GM21619 (cell line): ENCODE measurements around the gene HBEGF.

ENCODE experiments used
- ATAC-seq: cut with Tn5 transposase; IDR thresholded peaks from one replicate; pipeline ENCODE4 v1.9.1; 2021; ENCODE audit not compliant: unreplicated experiment

HBEGF gene

GRCh38 chr5:140338336-140338735 is 8.1 kb downstream of the HBEGF start:
- no peak for ATAC-seq

GRCh38 chr5:140337880-140338279 is 8.5 kb downstream of the HBEGF start:
- ATAC-seq, result no peak

GRCh38 chr5:140336388-140336787 is 10.0 kb downstream of the HBEGF start:
- ATAC-seq, result no peak

GRCh38 chr5:140331638-140332037 is 14.8 kb downstream of the HBEGF start:
- ATAC-seq, result no peak

GRCh38 chr5:140329739-140330481 is 16.5 kb downstream of the HBEGF start:
- no peak for ATAC-seq

GRCh38 chr5:140328036-140328764 is 18.2 kb downstream of the HBEGF start:
- ATAC-seq, result no peak

GRCh38 chr5:140327589-140327988 is 18.8 kb downstream of the HBEGF start:
- ATAC-seq, result no peak

- ATAC-seq, result no peak
Observed at GRCh38 chr5:140325486-140325885, 20.9 kb downstream of the HBEGF start.

GRCh38 chr5:140324617-140325241 is 21.7 kb downstream of the HBEGF start:
- no peak for ATAC-seq

GRCh38 chr5:140324041-140324600 is 22.3 kb downstream of the HBEGF start:
- ATAC-seq, result no peak

- ATAC-seq, result no peak
Observed at GRCh38 chr5:140322751-140323731, 23.4 kb downstream of the HBEGF start.

- ATAC-seq, result no peak
Observed at GRCh38 chr5:140321796-140322195, 24.6 kb downstream of the HBEGF start.

- ATAC-seq, result no peak
Observed at GRCh38 chr5:140319833-140320232, 26.6 kb downstream of the HBEGF start.

GRCh38 chr5:140318792-140319191 is 27.6 kb downstream of the HBEGF start:
- no peak for ATAC-seq

GRCh38 chr5:140317859-140318258 is 28.5 kb downstream of the HBEGF start:
- no peak for ATAC-seq

GRCh38 chr5:140312791-140313189 is 33.6 kb downstream of the HBEGF start:
- no peak for ATAC-seq

GRCh38 chr5:140312067-140312790 is 34.2 kb downstream of the HBEGF start:
- no peak for ATAC-seq

- no peak for ATAC-seq
Observed at GRCh38 chr5:140311011-140311467, 35.4 kb downstream of the HBEGF start.

- no peak for ATAC-seq
Observed at GRCh38 chr5:140310434-140310833, 36.0 kb downstream of the HBEGF start.
